BJ (cell line): ENCODE results near the gene DRAP1. TPM values are rescaled to one million over a fixed set of nuclear protein-coding genes. Genes with fewer than 3 reads are reported as not detected.
"Not testable (repeated sequence)": the region's sequence is repeated elsewhere in the genome, so short reads cannot be mapped to it uniquely, and the experiment has no call there.

Experiments used
- CTCF ChIA-PET: fragments of 350-600 bp; formaldehyde crosslinking; extraction: SDS; loops from one replicate; lab custom pipeline; 2021; ENCODE audit warnings: antibody characterized with exemption, inconsistent platforms; lab: Yijun Ruan, JAX
- POLR2A ChIA-PET: fragments of 300-600 bp; sonication (Branson Sonifier 250); formaldehyde crosslinking; extraction: SDS; loops from one replicate; lab custom pipeline; 2021; ENCODE audit warnings: antibody characterized with exemption; lab: Charles Lee
- DNase-seq: peaks from one replicate; pipeline ENCODE4 v3.0.0-alpha.2; 2011; ENCODE audit warnings: low read depth
- H3K27me3 ChIP-seq: 2 replicates; pipeline ENCODE4 v1.6.0; 2011; ENCODE audit warnings: low read length; ENCODE audit not compliant: control insufficient read depth, insufficient read depth
- H3K36me3 ChIP-seq: 2 replicates; pipeline ENCODE4 v1.5.1; 2011; ENCODE audit warnings: low read length; ENCODE audit not compliant: control insufficient read depth, insufficient read depth
- H3K4me3 ChIP-seq: 2 replicates; pipeline ENCODE4 v1.5.1; 2011; ENCODE audit warnings: low read depth, mild to moderate bottlenecking, control low read depth, low read length
- CTCF ChIP-seq: IDR thresholded peaks from 2 replicates; pipeline ENCODE4 v1.5.1; 2011; ENCODE audit warnings: low read depth, mild to moderate bottlenecking, control low read depth, inconsistent platforms, low read length, moderate library complexity; ENCODE audit not compliant: insufficient read depth
- polyA plus RNA-seq: library from polyadenylated mRNA; depleted of rRNA; stranded (reverse); fragments of >200 nt; gene quantifications from 2 replicates; pipeline ENCODE4 v1.2.3, GENCODE V29; 2011

DRAP1 gene
- polyA plus RNA-seq, 1 experiment, result 137 TPM

- no peak for DNase-seq
- Histone ChIP-seq H3K36me3 (peaks cover 9% of the 10 kb centered on the region), H3K27me3 (no peaks in the 10 kb centered on the region), H3K4me3 (peak overlapping the region; percentile 75)
- POLR2A ChIA-PET, result interaction anchor here (0.6 to 2.5 kb wide), 4 partner anchors 7 to 32 kb away, joined by 3 to 19 read pairs (median 3); partner anchors contain the start of gene FOSL1
- CTCF ChIA-PET, result interaction anchor here (0.7 to 11.7 kb wide), 11 partner anchors 7 to 179 kb away, joined by 4 to 130 read pairs (median 44); partner anchors contain the start of genes C11orf68, CFL1, FOSL1 and KAT5
- peak; percentile 38 for TF ChIP-seq CTCF
These were observed 27.7 kb upstream of the DRAP1 start for GRCh38 chr11:65891219-65892136.

- H3K4me3 ChIP-seq, result peak overlapping the region; percentile 75
- H3K27me3 ChIP-seq, DNase-seq, H3K36me3 ChIP-seq, POLR2A ChIA-PET: not testable (repeated sequence)
- CTCF ChIA-PET, result interaction anchor here (1.3 to 11.7 kb wide), 5 partner anchors 13 to 98 kb away, joined by 4 to 130 read pairs (median 57); partner anchors contain the start of genes C11orf68, CFL1 and MUS81
These were observed 27.1 kb upstream of the DRAP1 start for GRCh38 chr11:65892137-65892540.

GRCh38 chr11:65892661-65893317 lies 26.4 kb upstream of the DRAP1 start:
- H3K4me3 ChIP-seq, result peak overlapping the region; percentile 75; the same call in 1 of the 2 replicates
- ChIA-PET CTCF (interaction anchor here (1.0 to 11.7 kb wide), 6 partner anchors 6 to 98 kb away, joined by 3 to 130 read pairs (median 58); partner anchors contain the start of genes C11orf68, CCDC85B and FIBP), POLR2A (interaction anchor here (0.6 kb wide), 1 partner anchor 113 kb away, joined by 10 read pairs; no protein-coding TSS in a partner anchor)
- H3K36me3 ChIP-seq, result peaks cover 7% of the 10 kb centered on the region
- no peaks in the 10 kb centered on the region for H3K27me3 ChIP-seq
- no peak for DNase-seq
- no peak for TF ChIP-seq CTCF

- ChIA-PET POLR2A (no interaction called here), CTCF (interaction anchor here (0.6 to 11.7 kb wide), 8 partner anchors 7 to 1708 kb away, joined by 3 to 130 read pairs (median 5); partner anchors contain the start of genes CCDC85B, FIBP, MUS81 and STIP1)
- no peak for DNase-seq
- H3K4me3 ChIP-seq, result no peak overlapping the region
- no peaks in the 10 kb centered on the region for H3K27me3 ChIP-seq
- H3K36me3 ChIP-seq, result peaks cover 7% of the 10 kb centered on the region
- no peak for TF ChIP-seq CTCF
These were observed 25.1 kb upstream of the DRAP1 start for GRCh38 chr11:65894034-65894591.

- DNase-seq, result no peak
- ChIA-PET POLR2A (no interaction called here), CTCF (interaction anchor here (0.6 to 11.3 kb wide), 3 partner anchors 8 to 184 kb away, joined by 3 to 130 read pairs (median 57); partner anchors contain the start of genes CCDC85B, FIBP and KAT5)
- no peaks in the 10 kb centered on the region for H3K27me3 ChIP-seq
- TF ChIP-seq CTCF, result no peak
- peaks cover 7% of the 10 kb centered on the region for H3K36me3 ChIP-seq
- H3K4me3 ChIP-seq, result no peak overlapping the region
These were observed 23.7 kb upstream of the DRAP1 start for GRCh38 chr11:65895482-65895981.
